Neural cell (in vitro differentiated cells): Measurements from ENCODE around the gene ZNF524. TPM values are rescaled to one million over a fixed set of nuclear protein-coding genes. Genes with fewer than 3 reads are reported as not detected.

Source experiments
- H2AFZ ChIP-seq: fragments of 200-600, 300-800 bp; sonication (generic), shearing (Covaris generic); 2 replicates; pipeline ENCODE4 v1.6.0; 2014; ENCODE audit warnings: low read depth, mild to moderate bottlenecking, antibody characterized with exemption, low read length, moderate library complexity
- H3F3A ChIP-seq: fragments of 200-600 bp; shearing (Covaris generic); 2 replicates; pipeline ENCODE4 v1.6.1; 2016; ENCODE audit warnings: mild to moderate bottlenecking, moderate library complexity, mixed read lengths, antibody characterized with exemption, low read length; ENCODE audit not compliant: insufficient read depth, poor library complexity, severe bottlenecking
- H3K27ac ChIP-seq: fragments of 200-600, 300-800 bp; sonication (generic), shearing (Covaris generic); 2 replicates; pipeline ENCODE4 v1.5.1; 2014; ENCODE audit warnings: mild to moderate bottlenecking, low read length, moderate library complexity
- H3K27me3 ChIP-seq: fragments of 300-800, 200-600 bp; sonication (generic), shearing (Covaris generic); 2 replicates; pipeline ENCODE4 v1.6.0; 2014; ENCODE audit warnings: mild to moderate bottlenecking, low read depth, low read length, moderate library complexity; ENCODE audit not compliant: insufficient read depth
- H3K36me3 ChIP-seq: fragments of 300-800, 200-600 bp; sonication (generic), shearing (Covaris generic); 2 replicates; pipeline ENCODE4 v1.5.1; 2014; ENCODE audit warnings: mild to moderate bottlenecking, antibody characterized with exemption, low read length, moderate library complexity; ENCODE audit not compliant: insufficient read depth
- H3K4me2 ChIP-seq: fragments of 300-800, 200-600 bp; sonication (generic), shearing (Covaris generic); 2 replicates; pipeline ENCODE4 v1.6.0; 2014; ENCODE audit warnings: mild to moderate bottlenecking, low read length
- H3K4me3 ChIP-seq: fragments of 300-800, 200-600 bp; sonication (generic), shearing (Covaris generic); 2 replicates; pipeline ENCODE4 v1.5.1; 2014; ENCODE audit warnings: mild to moderate bottlenecking, low read length, moderate library complexity
- H3K79me2 ChIP-seq: fragments of 200-600 bp; shearing (Covaris generic); replicated peaks from 2 replicates; pipeline ENCODE4 v1.6.0; 2014; ENCODE audit warnings: mild to moderate bottlenecking, low read length, moderate library complexity; ENCODE audit not compliant: insufficient read depth
- H3K9ac ChIP-seq: fragments of 300-800, 200-600 bp; sonication (generic), shearing (Covaris generic); 2 replicates; pipeline ENCODE4 v1.6.1; 2016; ENCODE audit warnings: mild to moderate bottlenecking, low read length, mixed read lengths
- H3K9me2 ChIP-seq: fragments of 200-600 bp; shearing (Covaris generic); 2 replicates; pipeline ENCODE4 v1.6.1; 2016; ENCODE audit warnings: mild to moderate bottlenecking, low read length, mixed read lengths; ENCODE audit not compliant: insufficient read depth
- H3K9me3 ChIP-seq: fragments of 200-600, 300-800 bp; sonication (generic), shearing (Covaris generic); 2 replicates; pipeline ENCODE4 v1.6.1; 2016; ENCODE audit warnings: mild to moderate bottlenecking, mixed run types, low read length, moderate library complexity, mixed read lengths
- H4K20me1 ChIP-seq: fragments of 200-600 bp; shearing (Covaris generic); 2 replicates; pipeline ENCODE4 v1.6.1; 2016; ENCODE audit warnings: mild to moderate bottlenecking, mixed run types; ENCODE audit not compliant: insufficient read depth
- CTCF ChIP-seq: fragments of 450-650 bp; IDR thresholded peaks from 2 replicates; pipeline ENCODE4 v1.5.1; 2014; ENCODE audit warnings: antibody characterized with exemption, mild to moderate bottlenecking, moderate library complexity; ENCODE audit not compliant: poor library complexity, severe bottlenecking
- EP300 ChIP-seq: fragments of 450-650 bp; conservative IDR thresholded peaks from 2 replicates; pipeline ENCODE4 v1.6.1; 2014; ENCODE audit warnings: antibody characterized with exemption, mild to moderate bottlenecking, moderate library complexity; ENCODE audit not compliant: poor library complexity, severe bottlenecking
- EZH2 ChIP-seq: fragments of 200-600, 300-800 bp; shearing (Covaris generic), sonication (generic); IDR thresholded peaks from 2 replicates; pipeline ENCODE4 v1.6.1; 2014; ENCODE audit warnings: antibody characterized with exemption, low read length, borderline replicate concordance, mild to moderate bottlenecking; ENCODE audit not compliant: insufficient read depth, poor library complexity, severe bottlenecking
- MXI1 ChIP-seq: fragments of 450-650 bp; conservative IDR thresholded peaks from 2 replicates; pipeline ENCODE4 v1.6.1; 2014; ENCODE audit warnings: antibody characterized with exemption, mild to moderate bottlenecking; ENCODE audit not compliant: poor library complexity, severe bottlenecking
- POLR2AphosphoS5 ChIP-seq: IDR thresholded peaks from 2 replicates; pipeline ENCODE4 v1.6.1; 2012
- RAD21 ChIP-seq: fragments of 450-650 bp; conservative IDR thresholded peaks from 2 replicates; pipeline ENCODE4 v1.6.1; 2014; ENCODE audit warnings: antibody characterized with exemption, mild to moderate bottlenecking, moderate library complexity
- SMC3 ChIP-seq: fragments of 450-650 bp; conservative IDR thresholded peaks from 2 replicates; pipeline ENCODE4 v1.6.1; 2014; ENCODE audit warnings: antibody characterized with exemption, mild to moderate bottlenecking, moderate library complexity; ENCODE audit not compliant: poor library complexity
- TAF1 ChIP-seq: IDR thresholded peaks from 2 replicates; pipeline ENCODE4 v1.6.1; 2012; ENCODE audit warnings: low read depth
- polyA plus RNA-seq: library from polyadenylated mRNA; depleted of rRNA; stranded (reverse); fragments of >200 nt; gene quantifications from 2 replicates; pipeline ENCODE4 v1.2.3, GENCODE V29; 2014
- TF ChIP-seq, protein P1 (sequence below): IDR thresholded peaks from 2 replicates; pipeline ENCODE4 v1.6.1; 2012; ENCODE audit warnings: borderline replicate concordance

The ZNF524 gene
- polyA plus RNA-seq, 1 donor from 2014 or later: 3.2 TPM

GRCh38 chr19:55615543-55616394, 15.7 kb downstream of the ZNF524 start:
- H3K79me2 ChIP-seq: no peaks in the 10 kb centered on the region
- H3K9me2 ChIP-seq: no peaks in the 10 kb centered on the region
- H3K36me3 ChIP-seq: no peaks in the 10 kb centered on the region
- no peak overlapping the region for H3K4me3 ChIP-seq
- H2AFZ ChIP-seq: no peak overlapping the region
- TF ChIP-seq EZH2 (no peak), MXI1 (no peak), RAD21 (no peak), TAF1 (no peak), EP300 (no peak), POLR2AphosphoS5 (no peak), SMC3 (no peak), CTCF (no peak)
- TF ChIP-seq, protein P1, sequence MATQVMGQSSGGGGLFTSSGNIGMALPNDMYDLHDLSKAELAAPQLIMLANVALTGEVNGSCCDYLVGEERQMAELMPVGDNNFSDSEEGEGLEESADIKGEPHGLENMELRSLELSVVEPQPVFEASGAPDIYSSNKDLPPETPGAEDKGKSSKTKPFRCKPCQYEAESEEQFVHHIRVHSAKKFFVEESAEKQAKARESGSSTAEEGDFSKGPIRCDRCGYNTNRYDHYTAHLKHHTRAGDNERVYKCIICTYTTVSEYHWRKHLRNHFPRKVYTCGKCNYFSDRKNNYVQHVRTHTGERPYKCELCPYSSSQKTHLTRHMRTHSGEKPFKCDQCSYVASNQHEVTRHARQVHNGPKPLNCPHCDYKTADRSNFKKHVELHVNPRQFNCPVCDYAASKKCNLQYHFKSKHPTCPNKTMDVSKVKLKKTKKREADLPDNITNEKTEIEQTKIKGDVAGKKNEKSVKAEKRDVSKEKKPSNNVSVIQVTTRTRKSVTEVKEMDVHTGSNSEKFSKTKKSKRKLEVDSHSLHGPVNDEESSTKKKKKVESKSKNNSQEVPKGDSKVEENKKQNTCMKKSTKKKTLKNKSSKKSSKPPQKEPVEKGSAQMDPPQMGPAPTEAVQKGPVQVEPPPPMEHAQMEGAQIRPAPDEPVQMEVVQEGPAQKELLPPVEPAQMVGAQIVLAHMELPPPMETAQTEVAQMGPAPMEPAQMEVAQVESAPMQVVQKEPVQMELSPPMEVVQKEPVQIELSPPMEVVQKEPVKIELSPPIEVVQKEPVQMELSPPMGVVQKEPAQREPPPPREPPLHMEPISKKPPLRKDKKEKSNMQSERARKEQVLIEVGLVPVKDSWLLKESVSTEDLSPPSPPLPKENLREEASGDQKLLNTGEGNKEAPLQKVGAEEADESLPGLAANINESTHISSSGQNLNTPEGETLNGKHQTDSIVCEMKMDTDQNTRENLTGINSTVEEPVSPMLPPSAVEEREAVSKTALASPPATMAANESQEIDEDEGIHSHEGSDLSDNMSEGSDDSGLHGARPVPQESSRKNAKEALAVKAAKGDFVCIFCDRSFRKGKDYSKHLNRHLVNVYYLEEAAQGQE: no peak
- no peaks in the 10 kb centered on the region for H3F3A ChIP-seq
- H3K9me3 ChIP-seq: no peaks in the 10 kb centered on the region
- H3K4me2 ChIP-seq: no peak overlapping the region
- no peaks in the 10 kb centered on the region for H3K27me3 ChIP-seq
- no peaks in the 10 kb centered on the region for H4K20me1 ChIP-seq
- H3K9ac ChIP-seq: no peak overlapping the region
- H3K27ac ChIP-seq: no peak overlapping the region

- Histone ChIP-seq H3K27ac (no peak overlapping the region), H3K27me3 (no peaks in the 10 kb centered on the region), H3K36me3 (no peaks in the 10 kb centered on the region), H3K9me3 (no peaks in the 10 kb centered on the region), H3K4me3 (no peak overlapping the region), H4K20me1 (no peaks in the 10 kb centered on the region), H3K4me2 (no peak overlapping the region), H3K9me2 (no peaks in the 10 kb centered on the region), H3K9ac (no peak overlapping the region), H3F3A (no peaks in the 10 kb centered on the region), H3K79me2 (no peaks in the 10 kb centered on the region), H2AFZ (no peak overlapping the region)
- TF ChIP-seq TAF1 (no peak), CTCF (no peak), POLR2AphosphoS5 (no peak), RAD21 (no peak), EZH2 (no peak), MXI1 (no peak), SMC3 (no peak), EP300 (no peak)
- TF ChIP-seq, protein P1: no peak
Observed at GRCh38 chr19:55616395-55616875, 16.3 kb downstream of the ZNF524 start.
